Endodermal cell (in vitro differentiated cells): ENCODE measurements around the gene RAD23B. TPM values are rescaled to one million over a fixed set of nuclear protein-coding genes. Genes with fewer than 3 reads are reported as not detected.

Experiments used
- DNase-seq: peaks from one replicate; pipeline ENCODE4 v3.0.0-alpha.2; 2017
- H3K27ac ChIP-seq: 2 replicates; pipeline ENCODE4 v1.5.1; 2013; ENCODE audit warnings: mild to moderate bottlenecking, low read depth, low read length, moderate library complexity
- H3K27me3 ChIP-seq: 2 replicates; pipeline ENCODE4 v1.6.1; 2013; ENCODE audit warnings: mild to moderate bottlenecking, low read length, moderate library complexity; ENCODE audit not compliant: insufficient read depth, control insufficient read depth, poor library complexity, severe bottlenecking
- H3K36me3 ChIP-seq: 2 replicates; pipeline ENCODE4 v1.7.0; 2013; ENCODE audit warnings: mild to moderate bottlenecking, low read length, moderate library complexity; ENCODE audit not compliant: control insufficient read depth, insufficient read depth
- H3K4me1 ChIP-seq: one replicate; pipeline ENCODE4 v1.7.0; 2013; ENCODE audit warnings: low read length; ENCODE audit not compliant: control insufficient read depth, insufficient read depth
- H3K4me3 ChIP-seq: 2 replicates; pipeline ENCODE4 v1.5.1; 2013; ENCODE audit warnings: mild to moderate bottlenecking, low read length, moderate library complexity
- H3K9ac ChIP-seq: 2 replicates; pipeline ENCODE4 v1.6.1; 2013; ENCODE audit warnings: mild to moderate bottlenecking, low read length, moderate library complexity; ENCODE audit not compliant: poor library complexity, severe bottlenecking; ENCODE audit errors: extremely low read depth
- H3K9me3 ChIP-seq: 2 replicates; pipeline ENCODE4 v1.6.1; 2013; ENCODE audit warnings: mild to moderate bottlenecking, low read length, moderate library complexity; ENCODE audit not compliant: control insufficient read depth
- H3K27ac Mint-ChIP-seq: 2 replicates; pipeline ENCODE4 v1.8.0; 2020; ENCODE audit warnings: mixed read lengths
- H3K27me3 Mint-ChIP-seq: 2 replicates; pipeline ENCODE4 v1.8.0; 2021; ENCODE audit warnings: mild to moderate bottlenecking, mixed read lengths; ENCODE audit not compliant: insufficient read depth
- H3K36me3 Mint-ChIP-seq: 2 replicates; pipeline ENCODE4 v1.8.0; 2020; ENCODE audit warnings: low read depth, mixed read lengths
- H3K4me1 Mint-ChIP-seq: 2 replicates; pipeline ENCODE4 v1.8.0; 2020; ENCODE audit warnings: mixed read lengths
- H3K4me3 Mint-ChIP-seq: 2 replicates; pipeline ENCODE4 v1.8.0; 2020; ENCODE audit warnings: mild to moderate bottlenecking, moderate library complexity, mixed read lengths
- H3K9me3 Mint-ChIP-seq: 2 replicates; pipeline ENCODE4 v1.8.0; 2020; ENCODE audit warnings: mild to moderate bottlenecking, mixed read lengths
- WGBS, 2 experiments: methylation state at CpG; one replicate each; pipeline versions ENCODE4 v1.1.5 to v1.1.7; 2013; ENCODE audit warnings: missing lambda C conversion rate in 2 of 2, mixed read lengths in 1 of 2; ENCODE audit not compliant: insufficient coverage in 1 of 2, insufficient read length in 1 of 2; 5-methylcytosine and 5-hydroxymethylcytosine counted together
- total RNA-seq, 2 donors: library from RNA; stranded (reverse); fragmentation: NEBNext Ultra II Directional in 1 of 2; extraction: Animal tissue kit (Norgen Biotek cat#: 25700) in 1 of 2; gene quantifications; 2 replicates in 1 of 2; 3 replicates in 1 of 2; pipeline ENCODE4 v1.2.1, GENCODE V29; 2021
- TF ChIP-seq, protein P1 (sequence below): fragments of 200-600 bp; sonication (generic); conservative IDR thresholded peaks from 2 replicates; pipeline ENCODE4 v1.5.0; 2021; ENCODE audit warnings: antibody characterized with exemption, mild to moderate bottlenecking

RAD23B gene
- total RNA-seq, 2 donors from 2014 or later, result 154 to 167 TPM

DNA sequence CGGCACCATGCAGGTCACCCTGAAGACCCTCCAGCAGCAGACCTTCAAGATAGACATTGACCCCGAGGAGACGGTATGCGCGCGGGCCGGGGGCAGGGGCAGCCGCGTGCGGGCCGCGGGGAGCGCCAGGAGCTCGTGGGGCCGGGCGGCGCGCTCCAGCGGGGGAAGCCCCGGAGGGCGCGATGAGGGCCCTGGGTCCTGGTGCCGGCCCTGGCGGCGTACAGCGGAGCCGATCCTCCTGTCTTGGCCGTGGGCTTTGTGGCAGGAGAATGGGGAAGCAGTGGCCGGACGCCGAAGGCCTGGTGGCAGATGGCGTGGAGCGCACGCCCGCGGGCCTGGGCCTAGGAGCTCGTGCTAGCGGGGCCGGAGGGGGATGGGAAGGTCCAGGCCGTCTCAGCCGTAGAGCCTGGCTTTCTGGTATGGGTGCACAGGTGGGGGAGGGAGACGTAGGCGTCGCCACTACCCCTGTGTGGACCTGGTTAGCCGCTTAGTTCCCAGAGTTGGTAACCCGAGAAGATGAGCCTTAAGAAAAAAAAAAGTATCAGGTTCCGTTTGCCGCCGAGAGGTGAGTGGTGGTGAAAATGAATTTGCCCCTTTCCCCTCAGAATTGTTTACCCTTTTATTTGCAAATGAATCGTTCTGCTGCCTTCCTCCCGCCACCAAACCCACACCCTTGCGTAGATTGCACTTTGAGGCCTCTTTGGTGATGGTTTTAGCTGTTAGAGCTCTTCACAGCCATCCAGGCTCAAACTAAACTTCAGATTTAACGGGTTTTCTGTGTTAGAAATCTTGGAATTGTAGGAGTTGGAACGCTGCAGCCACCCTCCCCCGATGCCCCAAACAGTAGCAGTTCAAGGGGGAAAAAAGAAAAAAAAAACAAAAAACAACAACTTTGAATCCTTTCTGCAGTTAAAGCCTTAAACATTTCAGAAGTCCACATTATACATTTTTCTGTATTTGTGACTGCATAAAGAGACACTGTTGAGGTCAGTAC, 841 bp downstream of the RAD23B start:
- Mint-ChIP-seq H3K27me3 (no peaks in the 10 kb centered on the region), H3K9me3 (no peaks in the 10 kb centered on the region), H3K36me3 (peaks cover 1% of the 10 kb centered on the region), H3K27ac (peak overlapping the region; percentile 96), H3K4me3 (peak overlapping the region; percentile 86), H3K4me1 (peaks cover 26% of the 10 kb centered on the region)
- DNase-seq, result peak; percentile 92
- no peaks in the 10 kb centered on the region for H3K9me3 ChIP-seq
- H3K4me3 ChIP-seq, result peak overlapping the region; percentile 98
- no peaks in the 10 kb centered on the region for H3K27me3 ChIP-seq
- TF ChIP-seq, protein P1, sequence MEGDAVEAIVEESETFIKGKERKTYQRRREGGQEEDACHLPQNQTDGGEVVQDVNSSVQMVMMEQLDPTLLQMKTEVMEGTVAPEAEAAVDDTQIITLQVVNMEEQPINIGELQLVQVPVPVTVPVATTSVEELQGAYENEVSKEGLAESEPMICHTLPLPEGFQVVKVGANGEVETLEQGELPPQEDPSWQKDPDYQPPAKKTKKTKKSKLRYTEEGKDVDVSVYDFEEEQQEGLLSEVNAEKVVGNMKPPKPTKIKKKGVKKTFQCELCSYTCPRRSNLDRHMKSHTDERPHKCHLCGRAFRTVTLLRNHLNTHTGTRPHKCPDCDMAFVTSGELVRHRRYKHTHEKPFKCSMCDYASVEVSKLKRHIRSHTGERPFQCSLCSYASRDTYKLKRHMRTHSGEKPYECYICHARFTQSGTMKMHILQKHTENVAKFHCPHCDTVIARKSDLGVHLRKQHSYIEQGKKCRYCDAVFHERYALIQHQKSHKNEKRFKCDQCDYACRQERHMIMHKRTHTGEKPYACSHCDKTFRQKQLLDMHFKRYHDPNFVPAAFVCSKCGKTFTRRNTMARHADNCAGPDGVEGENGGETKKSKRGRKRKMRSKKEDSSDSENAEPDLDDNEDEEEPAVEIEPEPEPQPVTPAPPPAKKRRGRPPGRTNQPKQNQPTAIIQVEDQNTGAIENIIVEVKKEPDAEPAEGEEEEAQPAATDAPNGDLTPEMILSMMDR, result no peak
- H3K27ac ChIP-seq, result peak overlapping the region; percentile 98
- no peaks in the 10 kb centered on the region for H3K4me1 ChIP-seq
- no peaks in the 10 kb centered on the region for H3K36me3 ChIP-seq
- WGBS, 2 experiments, result 0% methylated on average over 25 to 55 of the region's 55 CpGs
- peak overlapping the region; percentile 93 for H3K9ac ChIP-seq

DNA sequence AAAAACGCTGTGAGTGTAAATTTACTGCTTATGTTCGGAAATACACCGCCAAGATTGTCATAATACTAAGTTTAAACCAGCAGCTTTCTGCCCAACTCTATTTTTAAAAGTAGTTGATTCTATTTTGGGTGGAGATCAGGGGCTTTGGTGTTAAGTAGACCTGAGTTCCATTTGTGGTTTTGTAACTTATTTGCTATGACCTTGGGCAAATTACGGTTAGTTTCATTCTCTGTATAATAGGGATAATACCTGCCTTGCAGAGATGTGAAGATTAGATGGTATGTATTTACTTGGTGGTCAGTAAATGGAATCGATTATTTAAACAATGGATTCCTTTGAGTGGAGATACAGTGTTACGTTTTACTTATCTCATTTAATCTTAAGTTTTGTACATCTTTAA, 1.6 kb downstream of the RAD23B start:
- H3K9me3 ChIP-seq, result no peaks in the 10 kb centered on the region
- peak overlapping the region; percentile 98 for H3K4me3 ChIP-seq
- H3K4me3 Mint-ChIP-seq, result peak overlapping the region; percentile 86
- no peak for DNase-seq
- peaks cover 30% of the 10 kb centered on the region for H3K4me1 Mint-ChIP-seq
- H3K36me3 ChIP-seq, result no peaks in the 10 kb centered on the region
- H3K27ac Mint-ChIP-seq, result peak overlapping the region; percentile 96
- no peak overlapping the region for H3K27ac ChIP-seq
- WGBS, 2 experiments, result 1 to 20% methylated on average over 1 to 6 of the region's 6 CpGs
- H3K27me3 ChIP-seq, result no peaks in the 10 kb centered on the region
- peak overlapping the region; percentile 93 for H3K9ac ChIP-seq
- no peaks in the 10 kb centered on the region for H3K27me3 Mint-ChIP-seq
- H3K4me1 ChIP-seq, result no peaks in the 10 kb centered on the region
- H3K36me3 Mint-ChIP-seq, result peaks cover 1% of the 10 kb centered on the region
- H3K9me3 Mint-ChIP-seq, result no peaks in the 10 kb centered on the region
- TF ChIP-seq, protein P1, result no peak

DNA sequence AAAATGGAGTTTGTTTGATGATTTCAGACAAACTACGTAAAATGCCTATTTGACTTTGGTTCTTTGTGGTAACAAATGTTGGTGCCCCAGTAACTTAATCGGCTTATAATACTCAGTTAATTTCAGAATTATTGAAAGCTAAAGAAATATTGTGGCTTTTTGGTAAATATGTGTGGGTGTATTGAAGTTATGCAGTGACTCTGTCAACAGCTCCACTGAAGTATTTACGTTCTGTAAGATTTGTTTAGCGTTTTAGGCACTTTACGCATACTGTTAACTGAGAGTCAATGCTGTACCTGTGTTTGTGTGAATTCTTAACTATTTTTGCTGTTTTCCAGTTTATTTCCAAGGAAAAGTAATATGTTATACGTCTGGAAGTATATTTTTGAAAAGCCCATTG, 2.2 kb downstream of the RAD23B start:
- Mint-ChIP-seq H3K27ac (peak overlapping the region; percentile 96), H3K4me1 (peaks cover 37% of the 10 kb centered on the region), H3K4me3 (peak overlapping the region; percentile 86), H3K36me3 (peaks cover 1% of the 10 kb centered on the region), H3K9me3 (no peaks in the 10 kb centered on the region), H3K27me3 (no peaks in the 10 kb centered on the region)
- peak overlapping the region; percentile 98 for H3K4me3 ChIP-seq
- WGBS, 2 experiments, result 29 to 30% methylated on average over 5 to 6 of the region's 6 CpGs
- H3K36me3 ChIP-seq, result no peaks in the 10 kb centered on the region
- H3K9me3 ChIP-seq, result no peaks in the 10 kb centered on the region
- no peak for DNase-seq
- H3K27me3 ChIP-seq, result no peaks in the 10 kb centered on the region
- TF ChIP-seq, protein P1, result no peak
- no peak overlapping the region for H3K27ac ChIP-seq
- no peaks in the 10 kb centered on the region for H3K4me1 ChIP-seq
- H3K9ac ChIP-seq, result peak overlapping the region; percentile 93
